H1 (cell line): Measurements from ENCODE around the gene LHFPL3. TPM values are rescaled to one million over a fixed set of nuclear protein-coding genes. Genes with fewer than 3 reads are reported as not detected.

Source experiments
- CTCF ChIA-PET: fragments of 300-600 bp; sonication (Branson Sonifier 250); formaldehyde crosslinking; loops from one replicate; lab custom pipeline; 2021; ENCODE audit not compliant: partially characterized antibody; lab: Charles Lee
- POLR2A ChIA-PET: fragments of 300-600 bp; sonication (Branson Sonifier 250); formaldehyde crosslinking; loops from one replicate; lab custom pipeline; 2021; ENCODE audit warnings: inconsistent platforms; ENCODE audit not compliant: partially characterized antibody; lab: Charles Lee
- DNase-seq, 2 experiments: peaks; one replicate each; pipeline versions ENCODE4 v3.0.0 to v3.0.0-alpha.2; 2010 to 2022; ENCODE audit warnings: low spot score in 2 of 2, low read depth in 1 of 2, mixed read lengths in 1 of 2
- FAIRE-seq: peaks from 2 replicates; lab custom pipeline; 2011; peaks lifted over from hg19 to GRCh38; lab: Jason Lieb, UNC
- H2AFZ ChIP-seq: 2 replicates; pipeline ENCODE4 v1.8.1; 2012; ENCODE audit warnings: low read length, inconsistent platforms
- H2AK5ac ChIP-seq: 2 replicates; pipeline ENCODE4 v1.6.1; 2013; ENCODE audit warnings: low read depth, low read length
- H2BK120ac ChIP-seq: replicated peaks from 2 replicates; pipeline ENCODE3; 2013; ENCODE audit warnings: low read depth, low read length, inconsistent platforms
- H2BK12ac ChIP-seq: 2 replicates; pipeline ENCODE4 v1.6.1; 2013; ENCODE audit warnings: low read depth, low read length
- H2BK15ac ChIP-seq: 2 replicates; pipeline ENCODE4 v1.6.1; 2013; ENCODE audit warnings: low read length
- H2BK20ac ChIP-seq: 2 replicates; pipeline ENCODE4 v1.6.1; 2013; ENCODE audit warnings: low read length
- H2BK5ac ChIP-seq: 2 replicates; pipeline ENCODE4 v1.6.1; 2013; ENCODE audit warnings: low read depth, low read length
- H3K14ac ChIP-seq: 2 replicates; pipeline ENCODE4 v1.6.1; 2013; ENCODE audit warnings: inconsistent platforms; ENCODE audit not compliant: insufficient read length
- H3K18ac ChIP-seq: 2 replicates; pipeline ENCODE4 v1.6.1; 2013; ENCODE audit warnings: low read length; ENCODE audit errors: extremely low read depth
- H3K23ac ChIP-seq: 2 replicates; pipeline ENCODE4 v1.6.1; 2013; ENCODE audit warnings: inconsistent platforms; ENCODE audit not compliant: insufficient read length
- H3K23me2 ChIP-seq: 2 replicates; pipeline ENCODE4 v1.6.1; 2013; ENCODE audit warnings: low read depth, low read length
- H3K27ac ChIP-seq: 2 replicates; pipeline ENCODE4 v1.6.1; 2011; ENCODE audit warnings: low read depth, low read length, inconsistent platforms
- H3K27me3 ChIP-seq, 4 experiments: replicated peaks in 1 of 4; 1 replicate in 1 of 4; 2 replicates in 3 of 4; pipeline versions ENCODE4 v1.6.1 to v1.8.1; 2011 to 2013; ENCODE audit warnings: low read length in 3 of 4, mild to moderate bottlenecking in 3 of 4, inconsistent platforms in 2 of 4, mixed read lengths in 2 of 4, moderate library complexity in 1 of 4; ENCODE audit not compliant: control insufficient read depth in 3 of 4, insufficient read depth in 3 of 4; ENCODE audit errors: extremely low read depth in 1 of 4
- H3K36me3 ChIP-seq, 4 experiments: 2 replicates each; pipeline versions ENCODE4 v1.6.1 to v1.8.1; 2011 to 2013; ENCODE audit warnings: mild to moderate bottlenecking in 4 of 4, low read length in 3 of 4, moderate library complexity in 2 of 4, control low read depth in 1 of 4, inconsistent platforms in 1 of 4; ENCODE audit not compliant: insufficient read depth in 4 of 4, control insufficient read depth in 2 of 4
- H3K4ac ChIP-seq: replicated peaks from 2 replicates; pipeline ENCODE3; 2013; ENCODE audit warnings: low read length, low read depth, mixed read lengths, inconsistent platforms; ENCODE audit not compliant: insufficient read length
- H3K4me1 ChIP-seq, 4 experiments: replicated peaks in 1 of 4; 1 replicate in 1 of 4; 2 replicates in 3 of 4; pipeline versions ENCODE4 v1.6.1 to v1.8.1; 2011 to 2013; ENCODE audit warnings: low read length in 3 of 4, inconsistent platforms in 2 of 4, mixed read lengths in 1 of 4; ENCODE audit not compliant: insufficient read depth in 4 of 4, control insufficient read depth in 3 of 4
- H3K4me2 ChIP-seq, 2 experiments: 2 replicates each; pipeline versions ENCODE4 v1.6.1 to v1.8.1; 2011 to 2013; ENCODE audit warnings: low read depth in 2 of 2, low read length in 2 of 2, control low read depth in 1 of 2, inconsistent platforms in 1 of 2, mild to moderate bottlenecking in 1 of 2; ENCODE audit not compliant: insufficient read depth in 1 of 2
- H3K4me3 ChIP-seq, 4 experiments: fragments of 200-600, 300-600 bp in 1 of 4; sonication (generic), shearing (Covaris generic), sonication (Bioruptor Twin) in 1 of 4; 2 replicates each; pipeline versions ENCODE4 v1.5.1 to v1.8.1; 2011 to 2016; ENCODE audit warnings: low read length in 4 of 4, low read depth in 3 of 4, control low read depth in 2 of 4, inconsistent platforms in 2 of 4, mild to moderate bottlenecking in 2 of 4, mixed read lengths in 1 of 4, moderate library complexity in 1 of 4; ENCODE audit not compliant: insufficient read depth in 2 of 4; ENCODE audit errors: extremely low read depth in 1 of 4
- H3K56ac ChIP-seq: replicated peaks from 2 replicates; pipeline ENCODE3; 2013; ENCODE audit warnings: low read depth, mild to moderate bottlenecking, mixed read lengths, low read length, inconsistent platforms; ENCODE audit not compliant: insufficient read length
- H3K79me1 ChIP-seq: 2 replicates; pipeline ENCODE4 v1.6.1; 2013; ENCODE audit warnings: low read depth, low read length, control low read depth
- H3K79me2 ChIP-seq, 2 experiments: 2 replicates each; pipeline versions ENCODE4 v1.6.1 to v1.8.1; 2012 to 2013; ENCODE audit warnings: low read length in 2 of 2, mild to moderate bottlenecking in 2 of 2, inconsistent platforms in 1 of 2; ENCODE audit not compliant: insufficient read depth in 2 of 2, control insufficient read depth in 1 of 2
- H3K9ac ChIP-seq, 4 experiments: replicated peaks in 1 of 4; 1 replicate in 1 of 4; 2 replicates in 3 of 4; pipeline versions ENCODE4 v1.6.1 to v1.8.1; 2011 to 2013; ENCODE audit warnings: low read depth in 3 of 4, low read length in 3 of 4, control low read depth in 2 of 4, mild to moderate bottlenecking in 2 of 4, moderate library complexity in 2 of 4, inconsistent platforms in 1 of 4; ENCODE audit errors: extremely low read depth in 1 of 4
- H3K9me3 ChIP-seq, 2 experiments: 2 replicates each; pipeline versions ENCODE4 v1.6.1 to v1.8.1; 2012 to 2013; ENCODE audit warnings: mild to moderate bottlenecking in 2 of 2, moderate library complexity in 2 of 2, control low read depth in 1 of 2, inconsistent platforms in 1 of 2, low read depth in 1 of 2, low read length in 1 of 2, mixed read lengths in 1 of 2; ENCODE audit not compliant: insufficient read depth in 2 of 2
- H4K20me1 ChIP-seq, 2 experiments: replicated peaks in 1 of 2; 2 replicates each; pipeline versions ENCODE3 to v1.8.1; 2011 to 2013; ENCODE audit warnings: inconsistent platforms in 2 of 2, low read length in 2 of 2, mild to moderate bottlenecking in 1 of 2; ENCODE audit not compliant: insufficient read depth in 2 of 2, control insufficient read depth in 1 of 2
- H4K5ac ChIP-seq: 2 replicates; pipeline ENCODE4 v1.6.1; 2013; ENCODE audit warnings: low read length, low read depth, mixed read lengths, inconsistent platforms; ENCODE audit not compliant: insufficient read length
- H4K8ac ChIP-seq: 2 replicates; pipeline ENCODE4 v1.8.0; 2013; ENCODE audit warnings: mild to moderate bottlenecking, moderate library complexity, low read length, inconsistent platforms; ENCODE audit not compliant: insufficient read depth; ENCODE audit errors: extremely low read depth
- H4K91ac ChIP-seq: replicated peaks from 2 replicates; pipeline ENCODE3; 2013; ENCODE audit warnings: low read length, mixed read lengths, inconsistent platforms; ENCODE audit not compliant: insufficient read length
- ASH2L ChIP-seq: fragments of 200-600, 300-600 bp; sonication (generic); IDR thresholded peaks from one replicate; pipeline ENCODE4 v1.7.1; 2017; ENCODE audit warnings: low read length
- CBX5 ChIP-seq: fragments of 300-800, 300-1000 bp; sonication (generic); IDR thresholded peaks from 2 replicates; pipeline ENCODE4 v1.7.1; 2016; ENCODE audit warnings: antibody characterized with exemption, low read length, low read depth
- POLR2AphosphoS5 ChIP-seq: IDR thresholded peaks from 2 replicates; pipeline ENCODE4 v1.6.1; 2011; ENCODE audit warnings: low read depth, low read length
- USF2 ChIP-seq: IDR thresholded peaks from 2 replicates; pipeline ENCODE4 v1.6.1; 2011; ENCODE audit warnings: low read length, improper control_type of control experiment
- WGBS, 2 experiments: shearing (Covaris generic) in 1 of 2; methylation state at CpG; one replicate each; pipeline versions ENCODE4 v1.1.6 to v1.1.7; 2013 to 2015; ENCODE audit warnings: low lambda C conversion rate in 2 of 2, mixed read lengths in 2 of 2, inconsistent platforms in 1 of 2, low coverage in 1 of 2, missing lambda C conversion rate in 1 of 2; ENCODE audit not compliant: insufficient replicate concordance in 2 of 2, insufficient coverage in 1 of 2, insufficient read length in 1 of 2; ENCODE audit errors: extremely low coverage in 1 of 2, missing lambda C conversion rate in 1 of 2; 5-methylcytosine and 5-hydroxymethylcytosine counted together
- polyA plus RNA-seq, 7 experiments: library from polyadenylated mRNA; depleted of rRNA in 3 of 7; stranded (reverse) in 5 of 7; unstranded in 2 of 7; fragments of >200 nt in 5 of 7; fragments of 200-250 nt in 2 of 7; gene quantifications; 1 replicate in 5 of 7; 2 replicates in 1 of 7; 4 replicates in 1 of 7; pipeline versions ENCODE4 v1.2.1 to v1.2.3, GENCODE V29; 2011 to 2013; ENCODE audit warnings: missing spikeins in 2 of 7, mixed read lengths in 2 of 7
- total RNA-seq: library from RNA; stranded (reverse); fragmentation: NEBNext Ultra II Directional; extraction: Animal tissue kit (Norgen Biotek cat#: 25700); gene quantifications from 2 replicates; pipeline ENCODE4 v1.2.1, GENCODE V29; 2021

Gene LHFPL3
- total and polyA plus RNA-seq, 2 of the 8 experiments (the other 6 are each of a cell fraction or from before 2014, with no cell fraction given): 0.24 to 0.50 TPM

- CTCF ChIA-PET: interaction anchor here (0.6 to 5.6 kb wide), 8 partner anchors 13 to 892 kb away, joined by 3 to 66 read pairs (median 6); no protein-coding TSS in a partner anchor
- H3K27ac ChIP-seq: no peak overlapping the region
- no peak overlapping the region for H2BK12ac ChIP-seq
- H2AK5ac ChIP-seq: no peak overlapping the region
- no peak overlapping the region for H2BK15ac ChIP-seq
- no peak for DNase-seq
- no peak overlapping the region for H3K4ac ChIP-seq
- H3K18ac ChIP-seq: no peak overlapping the region
- H3K56ac ChIP-seq: no peak overlapping the region
- no peak overlapping the region for H4K91ac ChIP-seq
- H3K79me1 ChIP-seq: no peaks in the 10 kb centered on the region
- H3K23ac ChIP-seq: no peak overlapping the region
- peaks cover 14 to 16% of the 10 kb centered on the region in 2 experiments for H3K9me3 ChIP-seq
- H3K36me3 ChIP-seq: no peaks in the 10 kb centered on the region
- TF ChIP-seq USF2: no peak
- no peak for TF ChIP-seq ASH2L
- TF ChIP-seq CBX5: no peak
- TF ChIP-seq POLR2AphosphoS5: no peak
- TF ChIP-seq, all 59 proteins: peak for 0
- H2BK5ac ChIP-seq: no peak overlapping the region
- no peak overlapping the region for H3K14ac ChIP-seq
- no peak overlapping the region for H4K5ac ChIP-seq
- no peak overlapping the region for H3K9ac ChIP-seq
- no peak for FAIRE-seq
- no peak overlapping the region for H2BK120ac ChIP-seq
- H3K4me3 ChIP-seq: no peak overlapping the region
- H2BK20ac ChIP-seq: no peak overlapping the region
- H3K23me2 ChIP-seq: no peaks in the 10 kb centered on the region
- no peaks in the 10 kb centered on the region for H3K79me2 ChIP-seq
- 86% methylated on average over 4 of the region's 4 CpGs; no CpG with 5 or more reads in 1 of the 2 experiments for WGBS, 2 experiments
- no peaks in the 10 kb centered on the region for H4K20me1 ChIP-seq
- POLR2A ChIA-PET: no interaction called here
- H2AFZ ChIP-seq: no peak overlapping the region
- no peak overlapping the region for H3K4me2 ChIP-seq
- H4K8ac ChIP-seq: no peak overlapping the region
- H3K27me3 ChIP-seq: no peaks in the 10 kb centered on the region; a peak in 2 of 7 replicates
- no peaks in the 10 kb centered on the region for H3K4me1 ChIP-seq
Measured at GRCh38 chr7:104859754-104860426, 531.5 kb downstream of the LHFPL3 start.
